ENCODE data around the gene KHDRBS2.

DNA sequence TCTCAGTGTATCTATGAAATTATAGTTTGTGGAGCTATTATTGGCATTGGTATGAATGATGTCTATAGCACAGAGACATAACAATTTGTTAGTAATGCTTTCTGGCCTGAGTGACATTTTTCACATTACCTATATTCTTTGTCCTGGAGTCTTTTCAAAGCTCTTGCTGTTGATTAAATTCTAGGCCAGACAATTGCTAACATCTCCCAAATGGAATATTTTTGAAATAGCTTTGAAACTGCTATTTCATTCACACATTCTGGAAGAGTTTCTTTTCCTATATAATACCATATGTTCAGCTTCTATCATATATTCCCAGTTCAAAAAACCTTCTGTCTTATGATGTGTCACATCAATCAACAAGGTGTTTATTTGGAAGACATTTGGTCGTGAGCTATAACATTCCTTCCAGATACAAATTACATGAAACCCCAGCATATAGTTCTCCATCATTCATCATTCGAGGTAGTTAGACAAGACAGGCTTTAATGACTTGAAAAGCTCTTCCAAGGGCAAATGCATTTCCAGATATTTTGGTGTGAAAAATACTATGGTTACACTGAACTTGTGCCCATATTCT, 452.8 kb downstream of the KHDRBS2 start:
- TF ChIP-seq, protein P1, sequence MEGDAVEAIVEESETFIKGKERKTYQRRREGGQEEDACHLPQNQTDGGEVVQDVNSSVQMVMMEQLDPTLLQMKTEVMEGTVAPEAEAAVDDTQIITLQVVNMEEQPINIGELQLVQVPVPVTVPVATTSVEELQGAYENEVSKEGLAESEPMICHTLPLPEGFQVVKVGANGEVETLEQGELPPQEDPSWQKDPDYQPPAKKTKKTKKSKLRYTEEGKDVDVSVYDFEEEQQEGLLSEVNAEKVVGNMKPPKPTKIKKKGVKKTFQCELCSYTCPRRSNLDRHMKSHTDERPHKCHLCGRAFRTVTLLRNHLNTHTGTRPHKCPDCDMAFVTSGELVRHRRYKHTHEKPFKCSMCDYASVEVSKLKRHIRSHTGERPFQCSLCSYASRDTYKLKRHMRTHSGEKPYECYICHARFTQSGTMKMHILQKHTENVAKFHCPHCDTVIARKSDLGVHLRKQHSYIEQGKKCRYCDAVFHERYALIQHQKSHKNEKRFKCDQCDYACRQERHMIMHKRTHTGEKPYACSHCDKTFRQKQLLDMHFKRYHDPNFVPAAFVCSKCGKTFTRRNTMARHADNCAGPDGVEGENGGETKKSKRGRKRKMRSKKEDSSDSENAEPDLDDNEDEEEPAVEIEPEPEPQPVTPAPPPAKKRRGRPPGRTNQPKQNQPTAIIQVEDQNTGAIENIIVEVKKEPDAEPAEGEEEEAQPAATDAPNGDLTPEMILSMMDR (optimal IDR thresholded peaks at IDR 0.05 in 1 of 3, IDR thresholded peaks at IDR 0.05 in 1 of 3, conservative IDR thresholded peaks at IDR 0.05 in 1 of 3; ENCODE audit: extremely low read depth in 1 of 3, insufficient read depth in 2 of 3, low read length in 3 of 3): no peak
- TF ChIP-seq EZH2 (IDR thresholded peaks at IDR 0.05; ENCODE audit: low read length): no peak
